ENCODE data around the gene SPDEF. TPM values are rescaled to one million over a fixed set of nuclear protein-coding genes. Genes with fewer than 3 reads are reported as not detected.

SPDEF gene
- total RNA-seq, 1 donor from 2014 or later: not detected

DNA sequence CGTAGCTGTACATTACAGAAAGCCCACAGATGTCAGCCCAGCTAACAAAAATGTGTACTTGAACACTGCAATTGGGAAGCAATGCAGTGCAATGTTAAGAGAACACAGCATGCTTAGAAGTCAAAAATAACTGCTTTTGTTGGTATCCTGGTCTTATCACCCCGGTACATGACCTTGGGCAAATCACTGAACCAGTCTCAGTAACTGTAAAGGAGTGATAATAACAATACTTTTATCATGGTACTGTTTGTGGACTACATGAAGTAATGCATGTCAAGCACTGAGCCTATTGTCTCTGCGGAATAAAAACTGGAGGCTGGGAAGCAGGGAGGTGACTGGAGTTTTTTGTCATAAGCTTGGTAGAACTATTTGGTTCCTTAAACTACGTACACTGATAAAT is 44.7 kb upstream of the SPDEF start:
- peaks cover 46% of the 10 kb centered on the region for H3K4me1 Mint-ChIP-seq (ENCODE audit: low read depth, unreplicated experiment)
- no peak for DNase-seq
- TF ChIP-seq, protein P1, sequence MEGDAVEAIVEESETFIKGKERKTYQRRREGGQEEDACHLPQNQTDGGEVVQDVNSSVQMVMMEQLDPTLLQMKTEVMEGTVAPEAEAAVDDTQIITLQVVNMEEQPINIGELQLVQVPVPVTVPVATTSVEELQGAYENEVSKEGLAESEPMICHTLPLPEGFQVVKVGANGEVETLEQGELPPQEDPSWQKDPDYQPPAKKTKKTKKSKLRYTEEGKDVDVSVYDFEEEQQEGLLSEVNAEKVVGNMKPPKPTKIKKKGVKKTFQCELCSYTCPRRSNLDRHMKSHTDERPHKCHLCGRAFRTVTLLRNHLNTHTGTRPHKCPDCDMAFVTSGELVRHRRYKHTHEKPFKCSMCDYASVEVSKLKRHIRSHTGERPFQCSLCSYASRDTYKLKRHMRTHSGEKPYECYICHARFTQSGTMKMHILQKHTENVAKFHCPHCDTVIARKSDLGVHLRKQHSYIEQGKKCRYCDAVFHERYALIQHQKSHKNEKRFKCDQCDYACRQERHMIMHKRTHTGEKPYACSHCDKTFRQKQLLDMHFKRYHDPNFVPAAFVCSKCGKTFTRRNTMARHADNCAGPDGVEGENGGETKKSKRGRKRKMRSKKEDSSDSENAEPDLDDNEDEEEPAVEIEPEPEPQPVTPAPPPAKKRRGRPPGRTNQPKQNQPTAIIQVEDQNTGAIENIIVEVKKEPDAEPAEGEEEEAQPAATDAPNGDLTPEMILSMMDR (IDR thresholded peaks at IDR 0.05; ENCODE audit: partially characterized antibody, unreplicated experiment): no peak
- peak overlapping the region; percentile 20 for H3K4me3 Mint-ChIP-seq (ENCODE audit: unreplicated experiment)
- peaks cover 3% of the 10 kb centered on the region for H3K9me3 Mint-ChIP-seq (ENCODE audit: unreplicated experiment)
- H3K27me3 Mint-ChIP-seq (ENCODE audit: unreplicated experiment): peaks cover 3% of the 10 kb centered on the region
- H3K36me3 Mint-ChIP-seq (ENCODE audit: unreplicated experiment): no peaks in the 10 kb centered on the region
- peak overlapping the region; percentile 40 for H3K27ac Mint-ChIP-seq (ENCODE audit: unreplicated experiment)

DNA sequence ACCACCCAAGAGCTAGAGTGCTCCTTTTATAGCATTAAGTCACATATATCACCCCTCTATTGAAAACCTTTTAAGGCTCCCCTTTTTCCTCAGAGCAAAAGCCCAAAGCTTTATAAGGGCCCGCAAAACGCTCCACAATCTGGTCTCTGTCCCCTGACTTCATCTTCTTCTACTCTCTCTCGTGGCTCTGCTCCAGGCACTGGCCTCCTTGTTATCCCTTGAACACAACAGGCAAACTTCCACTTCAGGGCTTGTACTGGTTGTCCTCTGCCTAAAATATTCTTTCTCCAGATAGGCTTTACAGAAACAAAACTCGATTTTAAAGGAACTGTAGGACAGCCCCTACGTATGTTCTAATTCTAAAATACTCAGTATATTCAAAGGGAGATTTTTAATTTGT is 44.0 kb upstream of the SPDEF start:
- peaks cover 3% of the 10 kb centered on the region for H3K27me3 Mint-ChIP-seq (ENCODE audit: unreplicated experiment)
- peaks cover 3% of the 10 kb centered on the region for H3K9me3 Mint-ChIP-seq (ENCODE audit: unreplicated experiment)
- H3K4me3 Mint-ChIP-seq (ENCODE audit: unreplicated experiment): no peak overlapping the region
- peaks cover 44% of the 10 kb centered on the region for H3K4me1 Mint-ChIP-seq (ENCODE audit: low read depth, unreplicated experiment)
- H3K27ac Mint-ChIP-seq (ENCODE audit: unreplicated experiment): no peak overlapping the region
- TF ChIP-seq, protein P1 (IDR thresholded peaks at IDR 0.05; ENCODE audit: partially characterized antibody, unreplicated experiment): no peak
- DNase-seq: no peak
- H3K36me3 Mint-ChIP-seq (ENCODE audit: unreplicated experiment): no peaks in the 10 kb centered on the region

DNA sequence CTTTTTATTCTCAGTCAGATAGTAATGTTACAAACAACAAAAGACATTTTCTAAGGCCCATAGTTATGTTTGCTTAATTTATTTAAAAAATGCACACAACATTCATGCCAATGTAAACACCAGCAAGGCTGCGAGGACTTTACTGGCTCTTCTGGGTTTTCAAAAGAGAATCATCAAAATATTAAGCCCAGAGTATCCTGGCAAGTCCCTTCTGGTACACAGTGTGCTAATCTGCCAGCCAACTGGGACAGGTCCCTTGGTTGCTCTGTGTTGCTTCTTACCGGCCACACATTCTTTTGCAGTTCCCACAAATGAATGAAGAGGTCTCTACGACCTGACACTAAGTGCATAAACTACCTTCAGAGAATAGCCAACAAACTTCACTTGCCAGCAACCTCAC is 42.6 kb upstream of the SPDEF start:
- DNase-seq: no peak
- TF ChIP-seq, protein P1 (IDR thresholded peaks at IDR 0.05; ENCODE audit: partially characterized antibody, unreplicated experiment): no peak
- Mint-ChIP-seq H3K36me3 (ENCODE audit: unreplicated experiment) (no peaks in the 10 kb centered on the region), H3K4me3 (ENCODE audit: unreplicated experiment) (no peak overlapping the region), H3K4me1 (ENCODE audit: low read depth, unreplicated experiment) (peaks cover 42% of the 10 kb centered on the region), H3K27ac (ENCODE audit: unreplicated experiment) (no peak overlapping the region), H3K9me3 (ENCODE audit: unreplicated experiment) (peaks cover 3% of the 10 kb centered on the region), H3K27me3 (ENCODE audit: unreplicated experiment) (peaks cover 3% of the 10 kb centered on the region)

DNA sequence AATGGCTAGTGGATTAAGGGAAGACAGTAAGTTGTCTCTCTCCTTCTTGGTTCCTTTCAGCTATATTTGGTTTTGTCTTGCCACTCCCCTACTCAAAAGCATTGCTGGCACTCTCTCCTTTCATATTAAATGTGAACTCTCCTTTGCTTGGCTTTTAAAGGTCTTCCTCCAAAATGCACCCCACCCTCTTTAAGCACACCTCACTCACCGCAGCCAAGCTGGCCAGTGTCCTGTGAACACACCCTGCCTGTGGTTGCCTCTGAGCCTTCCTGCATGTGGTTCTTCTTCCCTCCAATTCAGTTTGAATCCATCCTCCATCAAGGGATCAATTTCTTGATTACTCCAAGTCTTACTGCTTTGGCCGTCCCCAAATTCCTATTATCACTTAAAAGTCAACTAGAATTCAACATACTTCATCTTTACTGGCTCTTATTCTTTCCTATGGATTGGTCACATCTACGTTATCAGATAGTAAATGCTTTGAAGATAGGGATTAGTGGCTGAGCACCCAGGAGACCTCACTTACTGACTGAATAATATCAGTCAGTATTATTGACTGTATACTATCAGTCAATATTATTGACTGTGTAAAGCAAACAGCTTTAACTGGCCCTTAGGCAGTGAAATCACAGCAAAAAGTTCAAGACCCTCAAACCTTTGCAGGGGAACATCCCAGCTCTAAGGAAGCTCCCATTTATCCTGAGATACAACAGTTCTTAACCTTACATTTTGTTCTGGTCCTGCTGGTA is 41.6 kb upstream of the SPDEF start:
- Mint-ChIP-seq H3K27me3 (ENCODE audit: unreplicated experiment) (peaks cover 3% of the 10 kb centered on the region), H3K4me3 (ENCODE audit: unreplicated experiment) (peak overlapping the region; percentile 39), H3K9me3 (ENCODE audit: unreplicated experiment) (peaks cover 3% of the 10 kb centered on the region), H3K36me3 (ENCODE audit: unreplicated experiment) (no peaks in the 10 kb centered on the region), H3K27ac (ENCODE audit: unreplicated experiment) (no peak overlapping the region), H3K4me1 (ENCODE audit: low read depth, unreplicated experiment) (peaks cover 42% of the 10 kb centered on the region)
- no peak for DNase-seq
- TF ChIP-seq, protein P1 (IDR thresholded peaks at IDR 0.05; ENCODE audit: partially characterized antibody, unreplicated experiment): no peak

DNA sequence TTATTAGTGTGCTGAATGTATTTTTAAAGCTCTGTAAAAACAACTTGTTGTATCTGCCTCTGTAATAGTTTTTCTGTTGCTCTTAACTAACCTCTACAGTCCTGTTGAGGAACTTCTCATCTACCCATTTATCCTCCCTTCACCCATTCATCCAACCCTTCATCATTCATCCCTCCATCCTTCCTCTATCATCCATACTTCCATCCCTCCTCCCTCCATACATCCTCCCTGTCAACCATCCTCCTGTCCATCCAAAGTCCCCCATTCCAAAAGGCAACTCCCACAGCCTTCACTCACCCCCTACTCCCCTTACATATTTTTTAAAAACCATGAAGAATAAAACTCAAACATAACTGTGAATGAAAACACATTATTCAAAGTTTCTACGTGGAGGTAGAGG is 40.7 kb upstream of the SPDEF start:
- Mint-ChIP-seq H3K9me3 (ENCODE audit: unreplicated experiment) (peaks cover 3% of the 10 kb centered on the region), H3K27me3 (ENCODE audit: unreplicated experiment) (peaks cover 2% of the 10 kb centered on the region), H3K36me3 (ENCODE audit: unreplicated experiment) (no peaks in the 10 kb centered on the region), H3K27ac (ENCODE audit: unreplicated experiment) (no peak overlapping the region), H3K4me1 (ENCODE audit: low read depth, unreplicated experiment) (peaks cover 32% of the 10 kb centered on the region), H3K4me3 (ENCODE audit: unreplicated experiment) (no peak overlapping the region)
- TF ChIP-seq, protein P1 (IDR thresholded peaks at IDR 0.05; ENCODE audit: partially characterized antibody, unreplicated experiment): no peak
- DNase-seq: no peak
